Neutrophil (primary cell): ENCODE data around the gene AMPD3.

Experiments
- H3K27ac ChIP-seq: fragments of 200-600 bp; sonication (generic); 2 replicates; pipeline ENCODE4 v1.5.1; 2016; ENCODE audit warnings: mild to moderate bottlenecking, moderate library complexity
- H3K27me3 ChIP-seq: fragments of 200-600 bp; sonication (generic); 2 replicates; pipeline ENCODE4 v1.6.0; 2016; ENCODE audit warnings: mild to moderate bottlenecking
- H3K36me3 ChIP-seq: fragments of 200-600 bp; sonication (generic); 2 replicates; pipeline ENCODE4 v1.5.1; 2017
- H3K4me1 ChIP-seq, 2 experiments: fragments of 200-600 bp in 1 of 2; sonication (generic) in 1 of 2; 1 replicate in 1 of 2; 2 replicates in 1 of 2; pipeline versions ENCODE4 v1.5.1 to v1.6.1; 2013 to 2016; ENCODE audit warnings: low read depth in 1 of 2, low read length in 1 of 2, mild to moderate bottlenecking in 1 of 2, moderate library complexity in 1 of 2; ENCODE audit not compliant: control insufficient read depth in 1 of 2, insufficient read depth in 1 of 2
- H3K4me3 ChIP-seq, 2 experiments: fragments of 200-600 bp in 1 of 2; sonication (generic) in 1 of 2; 1 replicate in 1 of 2; 2 replicates in 1 of 2; pipeline ENCODE4 v1.5.1; 2013 to 2016; ENCODE audit warnings: low read depth in 1 of 2, low read length in 1 of 2, mild to moderate bottlenecking in 1 of 2, moderate library complexity in 1 of 2
- H3K9me3 ChIP-seq: fragments of 200-600 bp; sonication (generic); 2 replicates; pipeline ENCODE4 v1.5.1; 2016
- TF ChIP-seq, protein P1 (sequence below): fragments of 200-600 bp; sonication (generic); IDR thresholded peaks from 2 replicates; pipeline ENCODE4 v1.5.1; 2016; ENCODE audit warnings: antibody characterized with exemption

Gene AMPD3

DNA sequence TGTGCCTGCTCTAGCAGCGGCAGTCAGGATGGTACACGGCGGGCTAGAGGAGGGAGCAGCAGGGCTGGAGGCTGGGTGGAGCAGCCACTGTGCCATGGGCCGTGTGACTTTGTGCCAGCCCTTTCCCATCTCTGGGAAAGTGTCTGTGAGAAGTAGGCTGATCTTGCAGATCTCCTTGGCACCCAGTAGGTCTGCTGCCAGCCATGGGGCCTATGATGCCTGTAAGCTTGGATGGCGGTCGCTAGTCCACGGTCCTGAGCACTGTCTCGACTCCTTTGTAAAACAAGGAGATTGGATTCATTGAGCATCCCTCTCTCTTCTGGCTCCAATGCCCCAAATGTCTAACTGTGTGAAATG lies 22.6 kb downstream of the AMPD3 start:
- TF ChIP-seq, protein P1, sequence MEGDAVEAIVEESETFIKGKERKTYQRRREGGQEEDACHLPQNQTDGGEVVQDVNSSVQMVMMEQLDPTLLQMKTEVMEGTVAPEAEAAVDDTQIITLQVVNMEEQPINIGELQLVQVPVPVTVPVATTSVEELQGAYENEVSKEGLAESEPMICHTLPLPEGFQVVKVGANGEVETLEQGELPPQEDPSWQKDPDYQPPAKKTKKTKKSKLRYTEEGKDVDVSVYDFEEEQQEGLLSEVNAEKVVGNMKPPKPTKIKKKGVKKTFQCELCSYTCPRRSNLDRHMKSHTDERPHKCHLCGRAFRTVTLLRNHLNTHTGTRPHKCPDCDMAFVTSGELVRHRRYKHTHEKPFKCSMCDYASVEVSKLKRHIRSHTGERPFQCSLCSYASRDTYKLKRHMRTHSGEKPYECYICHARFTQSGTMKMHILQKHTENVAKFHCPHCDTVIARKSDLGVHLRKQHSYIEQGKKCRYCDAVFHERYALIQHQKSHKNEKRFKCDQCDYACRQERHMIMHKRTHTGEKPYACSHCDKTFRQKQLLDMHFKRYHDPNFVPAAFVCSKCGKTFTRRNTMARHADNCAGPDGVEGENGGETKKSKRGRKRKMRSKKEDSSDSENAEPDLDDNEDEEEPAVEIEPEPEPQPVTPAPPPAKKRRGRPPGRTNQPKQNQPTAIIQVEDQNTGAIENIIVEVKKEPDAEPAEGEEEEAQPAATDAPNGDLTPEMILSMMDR, result no peak
- H3K27me3 ChIP-seq, result no peaks in the 10 kb centered on the region
- peaks cover 20 to 39% of the 10 kb centered on the region in 2 experiments for H3K4me1 ChIP-seq
- no peak overlapping the region for H3K4me3 ChIP-seq
- peak overlapping the region; percentile 80 for H3K27ac ChIP-seq
- no peaks in the 10 kb centered on the region for H3K9me3 ChIP-seq
- peaks cover 72% of the 10 kb centered on the region for H3K36me3 ChIP-seq

DNA sequence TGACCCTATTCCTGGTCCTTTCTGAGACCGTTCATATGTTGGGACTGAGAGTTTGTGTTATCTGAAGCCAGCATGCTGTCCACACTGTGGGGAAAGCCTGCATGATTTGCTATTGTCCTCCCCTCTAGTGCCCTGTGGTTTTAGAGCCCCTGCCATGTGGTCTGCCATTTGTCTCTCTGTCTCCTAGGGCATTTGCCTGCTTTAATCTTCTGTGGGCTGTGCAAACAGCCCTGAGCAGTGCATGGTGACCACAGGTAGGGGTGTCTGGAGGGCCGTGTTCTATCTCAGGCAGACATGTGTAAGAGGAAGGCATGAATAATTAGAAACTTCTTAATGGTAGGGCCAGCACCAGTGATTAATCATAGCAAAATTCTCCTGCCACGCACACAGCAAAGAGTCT lies 23.0 kb downstream of the AMPD3 start:
- Histone ChIP-seq H3K27me3 (no peaks in the 10 kb centered on the region), H3K4me3 (no peak overlapping the region), H3K36me3 (peaks cover 76% of the 10 kb centered on the region), H3K9me3 (no peaks in the 10 kb centered on the region), H3K27ac (peak overlapping the region; percentile 80), H3K4me1 (peaks cover 20 to 39% of the 10 kb centered on the region in 2 experiments)
- TF ChIP-seq, protein P1, result no peak

- Histone ChIP-seq H3K4me3 (no peak overlapping the region), H3K36me3 (peaks cover 78% of the 10 kb centered on the region), H3K27me3 (no peaks in the 10 kb centered on the region), H3K27ac (peak overlapping the region; percentile 80), H3K4me1 (peaks cover 17 to 34% of the 10 kb centered on the region in 2 experiments), H3K9me3 (no peaks in the 10 kb centered on the region)
- TF ChIP-seq, protein P1, result no peak
Observed at GRCh38 chr11:10478574-10479550, 23.8 kb downstream of the AMPD3 start.

DNA sequence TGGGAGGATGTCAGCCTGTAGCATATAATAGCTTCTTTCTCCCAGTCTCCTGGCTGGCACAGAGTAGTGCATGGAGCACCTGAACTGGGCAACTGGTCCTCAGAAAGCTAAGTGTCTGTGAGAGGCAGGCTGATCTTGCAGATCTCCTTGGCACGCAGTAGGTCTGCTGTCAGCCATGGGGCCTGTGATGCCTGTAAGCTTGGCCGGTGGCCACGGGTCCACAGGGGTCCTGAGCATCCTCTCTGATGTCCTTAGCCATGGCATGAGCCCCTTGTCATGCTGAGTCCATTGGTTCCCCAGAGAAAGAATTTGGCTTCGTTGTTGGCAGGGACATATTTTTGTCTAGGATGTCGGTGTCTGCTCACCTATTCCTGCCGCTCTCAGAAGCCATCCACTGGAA lies 25.0 kb downstream of the AMPD3 start:
- H3K27ac ChIP-seq, result peak overlapping the region; percentile 80
- H3K36me3 ChIP-seq, result peaks cover 78% of the 10 kb centered on the region
- TF ChIP-seq, protein P1, result no peak
- no peaks in the 10 kb centered on the region for H3K9me3 ChIP-seq
- H3K27me3 ChIP-seq, result no peaks in the 10 kb centered on the region
- peaks cover 17 to 26% of the 10 kb centered on the region in 2 experiments for H3K4me1 ChIP-seq
- H3K4me3 ChIP-seq, result no peak overlapping the region

GRCh38 chr11:10480760-10481159 lies 25.7 kb downstream of the AMPD3 start:
- Histone ChIP-seq H3K9me3 (no peaks in the 10 kb centered on the region), H3K36me3 (peaks cover 81% of the 10 kb centered on the region), H3K4me1 (peaks cover 17 to 23% of the 10 kb centered on the region in 2 experiments), H3K27me3 (no peaks in the 10 kb centered on the region), H3K4me3 (no peak overlapping the region), H3K27ac (peak overlapping the region; percentile 80)
- TF ChIP-seq, protein P1, result no peak
